ENCODE results near the gene CUX1. TPM values are rescaled to one million over a fixed set of nuclear protein-coding genes. Genes with fewer than 3 reads are reported as not detected.

The CUX1 gene
- total and polyA plus RNA-seq, 2 of the 13 experiments (the other 11 are each of a cell fraction or from before 2014, with no cell fraction given): 13.7 to 14.9 TPM

- no peak for TF ChIP-seq TRIM22 (IDR thresholded peaks at IDR 0.05)
- TF ChIP-seq NFE2L1 (CRISPR knock-in tag; IDR thresholded peaks at IDR 0.05; ENCODE audit: borderline replicate concordance): no peak
- TF ChIP-seq ARID5B (CRISPR knock-in tag; IDR thresholded peaks at IDR 0.05): peak; percentile 91
- no peak for TF ChIP-seq EZH2 (conservative IDR thresholded peaks at IDR 0.05; ENCODE audit: low read depth, low read length)
- TF ChIP-seq CSRNP1 (CRISPR knock-in tag; IDR thresholded peaks at IDR 0.05): no peak
- no peak; the same call in 1 of the 2 replicates for TF ChIP-seq HOXA5 (CRISPR knock-in tag; IDR thresholded peaks at IDR 0.05)
- peak; percentile 27 for TF ChIP-seq TBL1XR1 (IDR thresholded peaks at IDR 0.05; ENCODE audit: borderline replicate concordance, low read length, partially characterized antibody)
- TF ChIP-seq HCFC1 (IDR thresholded peaks at IDR 0.05; ENCODE audit: low read depth, low read length): no peak
- TF ChIP-seq ZGPAT (CRISPR knock-in tag; IDR thresholded peaks at IDR 0.05): peak; percentile 79; the same call in 1 of the 2 replicates
- TF ChIP-seq ZNF576 (CRISPR knock-in tag; IDR thresholded peaks at IDR 0.05): no peak
- TF ChIP-seq NR1H2 (CRISPR knock-in tag; IDR thresholded peaks at IDR 0.05; ENCODE audit: borderline replicate concordance, low read depth): no peak
- no peak for TF ChIP-seq TFDP2 (CRISPR knock-in tag; IDR thresholded peaks at IDR 0.05)
- peak; percentile 72 for TF ChIP-seq HNF1B (CRISPR knock-in tag; IDR thresholded peaks at IDR 0.05)
- peak; percentile 46; the same call in 1 of the 2 replicates for TF ChIP-seq ZNF788 (CRISPR knock-in tag; IDR thresholded peaks at IDR 0.05; ENCODE audit: borderline replicate concordance)
- no peak for TF ChIP-seq REPIN1 (CRISPR knock-in tag; IDR thresholded peaks at IDR 0.05; ENCODE audit: borderline replicate concordance, low read depth)
Measured at GRCh38 chr7:101882595-101883564, 65.5 kb downstream of the CUX1 start (continued).
